Type B pancreatic cell (in vitro differentiated cells): ENCODE measurements around the gene POLD4. TPM values are rescaled to one million over a fixed set of nuclear protein-coding genes. Genes with fewer than 3 reads are reported as not detected.

ENCODE experiments used
- DNase-seq: peaks from one replicate; pipeline ENCODE4 v3.0.0; 2021; ENCODE audit warnings: mixed read lengths; ENCODE audit not compliant: unreplicated experiment; ENCODE audit errors: extremely low spot score
- H3K27ac Mint-ChIP-seq: 2 replicates; pipeline ENCODE4 v1.8.0; 2021; ENCODE audit warnings: mild to moderate bottlenecking, mixed read lengths
- H3K27me3 Mint-ChIP-seq: 2 replicates; pipeline ENCODE4 v1.8.0; 2021; ENCODE audit warnings: mixed read lengths
- H3K36me3 Mint-ChIP-seq: 2 replicates; pipeline ENCODE4 v1.8.0; 2021; ENCODE audit warnings: mixed read lengths
- H3K4me1 Mint-ChIP-seq: one replicate; pipeline ENCODE4 v1.8.0; 2021; ENCODE audit warnings: mixed read lengths; ENCODE audit not compliant: unreplicated experiment
- H3K4me3 Mint-ChIP-seq: 2 replicates; pipeline ENCODE4 v1.8.0; 2021; ENCODE audit warnings: mild to moderate bottlenecking, mixed read lengths
- H3K9me3 Mint-ChIP-seq: 2 replicates; pipeline ENCODE4 v1.8.0; 2021; ENCODE audit warnings: mixed read lengths
- total RNA-seq: library from RNA; stranded (reverse); gene quantifications from 2 replicates; pipeline ENCODE4 v1.2.1, GENCODE V29; 2021; ENCODE audit warnings: low replicate concordance
- TF ChIP-seq, protein P1 (sequence below): fragments of 200-600 bp; sonication (generic); conservative IDR thresholded peaks from 2 replicates; pipeline ENCODE4 v1.5.0; 2021; ENCODE audit warnings: antibody characterized with exemption, mild to moderate bottlenecking

Gene POLD4
- total RNA-seq, 1 donor from 2014 or later: 15.0 TPM

GRCh38 chr11:67303835-67304411, 49.4 kb downstream of the POLD4 start:
- Mint-ChIP-seq H3K36me3 (no peaks in the 10 kb centered on the region), H3K4me3 (peak overlapping the region; percentile 69), H3K9me3 (no peaks in the 10 kb centered on the region), H3K4me1 (peaks cover 10% of the 10 kb centered on the region), H3K27me3 (no peaks in the 10 kb centered on the region), H3K27ac (no peak overlapping the region)
- DNase-seq: no peak
- TF ChIP-seq, protein P1, sequence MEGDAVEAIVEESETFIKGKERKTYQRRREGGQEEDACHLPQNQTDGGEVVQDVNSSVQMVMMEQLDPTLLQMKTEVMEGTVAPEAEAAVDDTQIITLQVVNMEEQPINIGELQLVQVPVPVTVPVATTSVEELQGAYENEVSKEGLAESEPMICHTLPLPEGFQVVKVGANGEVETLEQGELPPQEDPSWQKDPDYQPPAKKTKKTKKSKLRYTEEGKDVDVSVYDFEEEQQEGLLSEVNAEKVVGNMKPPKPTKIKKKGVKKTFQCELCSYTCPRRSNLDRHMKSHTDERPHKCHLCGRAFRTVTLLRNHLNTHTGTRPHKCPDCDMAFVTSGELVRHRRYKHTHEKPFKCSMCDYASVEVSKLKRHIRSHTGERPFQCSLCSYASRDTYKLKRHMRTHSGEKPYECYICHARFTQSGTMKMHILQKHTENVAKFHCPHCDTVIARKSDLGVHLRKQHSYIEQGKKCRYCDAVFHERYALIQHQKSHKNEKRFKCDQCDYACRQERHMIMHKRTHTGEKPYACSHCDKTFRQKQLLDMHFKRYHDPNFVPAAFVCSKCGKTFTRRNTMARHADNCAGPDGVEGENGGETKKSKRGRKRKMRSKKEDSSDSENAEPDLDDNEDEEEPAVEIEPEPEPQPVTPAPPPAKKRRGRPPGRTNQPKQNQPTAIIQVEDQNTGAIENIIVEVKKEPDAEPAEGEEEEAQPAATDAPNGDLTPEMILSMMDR: no peak

DNA sequence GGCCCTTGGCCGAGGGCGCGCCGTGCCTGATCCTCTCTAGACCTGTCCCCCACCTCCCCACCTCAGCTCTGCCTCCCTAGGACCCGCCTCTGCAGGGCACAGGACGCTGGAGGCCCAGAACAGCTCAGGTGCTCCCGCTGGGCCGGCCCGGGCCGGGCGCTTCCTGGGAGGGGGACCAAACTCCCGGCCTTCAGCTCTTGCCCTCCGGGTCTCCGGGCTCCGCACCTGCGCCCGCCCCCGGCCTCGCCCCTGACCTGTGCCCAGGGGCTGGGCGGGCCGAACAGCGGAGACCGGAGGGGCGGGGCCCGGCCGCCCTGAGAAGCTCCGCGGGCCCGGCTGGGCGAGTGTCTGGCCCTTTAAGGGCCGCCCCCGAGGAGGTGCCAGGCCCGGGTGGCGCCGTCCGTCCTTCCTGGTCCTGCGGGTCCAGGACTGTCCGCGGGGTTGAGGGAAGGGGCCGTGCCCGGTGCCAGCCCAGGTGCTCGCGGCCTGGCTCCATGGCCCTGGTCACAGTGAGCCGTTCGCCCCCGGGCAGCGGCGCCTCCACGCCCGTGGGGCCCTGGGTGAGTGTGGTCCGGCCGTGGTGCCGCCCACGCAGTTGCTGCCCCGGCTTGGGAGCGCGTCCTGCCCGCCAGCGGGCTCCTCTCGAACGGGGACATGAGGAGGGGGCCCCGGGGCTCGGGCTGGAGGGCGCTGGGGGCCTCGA, 50.1 kb downstream of the POLD4 start, which contains the start of gene SSH3:
SSH3 (plus strand) TSS at position 399 of the 703 bp plus-strand sequence; CDS start at position 495, 96 bp downstream.
- H3K27me3 Mint-ChIP-seq: no peaks in the 10 kb centered on the region
- H3K9me3 Mint-ChIP-seq: no peaks in the 10 kb centered on the region
- H3K27ac Mint-ChIP-seq: peak within 1 kb of the TSS; percentile 89
- peaks cover 10% of the 10 kb centered on the region for H3K4me1 Mint-ChIP-seq
- DNase-seq: no peak
- TF ChIP-seq, protein P1: no peak
- peak within 1 kb of the TSS; percentile 85 for H3K4me3 Mint-ChIP-seq
- H3K36me3 Mint-ChIP-seq: peaks cover 5% of the 10 kb centered on the region

DNA sequence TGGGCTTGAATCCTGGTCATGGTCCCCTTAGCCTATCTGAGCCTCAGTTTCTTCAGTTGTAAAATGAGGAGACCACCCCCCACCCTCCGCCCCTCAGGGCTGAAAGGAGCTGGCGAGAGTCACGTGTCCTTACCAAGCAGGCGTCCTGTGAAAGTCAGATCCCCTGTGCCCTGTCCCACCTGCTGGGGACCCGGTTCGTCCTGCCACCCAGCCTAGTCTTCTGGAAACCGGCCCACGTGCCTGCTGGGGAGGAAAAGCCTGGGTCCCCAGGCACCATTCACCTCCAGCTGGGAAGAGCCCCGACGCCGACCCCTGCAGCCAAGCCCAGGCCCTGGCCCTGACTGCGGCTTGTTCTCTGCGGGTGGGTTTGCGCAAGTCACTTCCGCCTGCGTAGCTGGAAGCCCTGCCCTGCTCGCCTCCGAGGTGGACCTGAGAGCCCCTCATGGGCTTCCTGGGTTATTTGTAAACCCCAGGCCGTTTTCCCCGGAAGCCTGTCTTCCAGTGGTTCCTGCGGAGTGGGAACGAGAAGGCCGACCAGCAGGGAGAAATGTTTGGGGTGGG, 50.7 kb downstream of the POLD4 start:
- H3K27ac Mint-ChIP-seq: peak overlapping the region; percentile 89

DNA sequence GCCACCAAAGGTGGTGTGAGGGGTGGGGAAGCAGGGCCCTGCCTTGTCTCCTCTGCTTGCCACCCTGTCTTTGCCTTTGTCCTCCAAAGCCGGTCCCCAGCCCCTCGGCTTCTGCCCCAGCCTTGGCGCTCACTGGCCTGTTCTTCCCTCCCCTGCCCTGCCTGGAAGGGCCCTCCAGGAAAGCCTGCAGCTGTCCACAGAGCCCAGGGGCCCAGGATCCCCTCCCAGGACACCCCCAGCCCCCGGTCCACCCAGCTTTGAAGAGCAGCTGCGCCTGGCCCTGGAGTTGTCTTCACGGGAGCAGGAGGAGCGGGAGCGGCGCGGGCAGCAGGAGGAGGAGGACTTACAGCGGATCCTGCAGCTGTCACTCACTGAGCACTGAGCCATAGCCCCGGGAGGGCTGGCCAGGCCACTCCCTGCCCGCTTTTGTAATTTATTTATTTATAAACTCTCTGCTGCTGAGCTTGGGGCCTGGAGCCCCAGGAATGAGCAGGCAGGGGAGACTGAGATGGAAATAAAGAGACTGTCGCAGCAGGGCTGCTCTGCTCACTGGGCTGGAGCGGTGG, 51.3 kb downstream of the POLD4 start:
- H3K27me3 Mint-ChIP-seq: no peaks in the 10 kb centered on the region
- H3K4me1 Mint-ChIP-seq: peaks cover 10% of the 10 kb centered on the region
- peak overlapping the region; percentile 85 for H3K4me3 Mint-ChIP-seq
- H3K36me3 Mint-ChIP-seq: peaks cover 8% of the 10 kb centered on the region
- H3K27ac Mint-ChIP-seq: peak overlapping the region; percentile 89
- no peak for DNase-seq
- no peaks in the 10 kb centered on the region for H3K9me3 Mint-ChIP-seq
- TF ChIP-seq, protein P1: no peak

More for the DNA sequence above, 50.7 kb downstream of the POLD4 start:
- H3K36me3 Mint-ChIP-seq: peaks cover 7% of the 10 kb centered on the region
- no peaks in the 10 kb centered on the region for H3K9me3 Mint-ChIP-seq
- peaks cover 10% of the 10 kb centered on the region for H3K4me1 Mint-ChIP-seq
- H3K4me3 Mint-ChIP-seq: peak overlapping the region; percentile 85
- TF ChIP-seq, protein P1: no peak
- H3K27me3 Mint-ChIP-seq: no peaks in the 10 kb centered on the region
- DNase-seq: no peak

DNA sequence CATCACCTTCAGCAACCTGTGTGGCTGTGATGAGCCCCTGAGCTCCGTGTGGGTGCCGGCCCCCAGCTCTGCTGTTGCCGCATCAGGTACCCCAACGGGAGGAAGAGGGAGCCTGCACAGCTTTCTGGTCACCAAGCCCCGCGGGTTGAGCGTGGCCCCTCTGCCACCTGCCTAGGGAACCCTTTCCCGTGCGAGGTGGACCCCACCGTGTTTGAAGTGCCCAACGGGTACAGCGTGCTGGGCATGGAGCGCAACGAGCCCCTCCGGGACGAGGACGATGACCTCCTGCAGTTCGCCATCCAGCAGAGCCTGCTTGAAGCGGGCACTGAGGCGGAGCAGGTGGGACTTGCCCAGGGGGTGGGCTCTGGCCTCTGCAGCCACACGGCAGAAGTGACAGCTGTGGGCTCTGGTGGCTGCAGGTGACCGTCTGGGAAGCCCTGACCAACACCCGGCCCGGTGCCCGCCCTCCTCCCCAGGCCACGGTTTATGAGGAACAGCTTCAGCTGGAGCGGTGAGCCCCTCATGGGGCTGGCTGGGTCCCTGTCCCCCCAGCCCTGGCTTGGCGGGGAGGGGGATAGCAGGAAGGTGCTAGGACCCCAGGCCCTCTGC, 51.9 kb downstream of the POLD4 start:
- no peak overlapping the region for H3K4me3 Mint-ChIP-seq

More for the DNA sequence above, 51.9 kb downstream of the POLD4 start:
- H3K27me3 Mint-ChIP-seq: no peaks in the 10 kb centered on the region
- H3K27ac Mint-ChIP-seq: no peak overlapping the region
- no peak for DNase-seq
- H3K9me3 Mint-ChIP-seq: no peaks in the 10 kb centered on the region
- TF ChIP-seq, protein P1: no peak
- peaks cover 15% of the 10 kb centered on the region for H3K36me3 Mint-ChIP-seq
- H3K4me1 Mint-ChIP-seq: peaks cover 10% of the 10 kb centered on the region
